Liver (tissue), 9 donors: Measurements from ENCODE around the gene FGF11. TPM values are rescaled to one million over a fixed set of nuclear protein-coding genes. Genes with fewer than 3 reads are reported as not detected.

Experiments
- DNase-seq: peaks from one replicate; pipeline ENCODE4 v3.0.0-alpha.2; 2017; ENCODE audit warnings: low spot score
- H3K27ac ChIP-seq, 2 donors: one replicate each; pipeline ENCODE4 v1.7.0; 2013; ENCODE audit warnings: inconsistent platforms in 2 of 2, low read length in 2 of 2, control low read depth in 1 of 2, low read depth in 1 of 2, mild to moderate bottlenecking in 1 of 2
- H3K27me3 ChIP-seq, 4 donors: one replicate each; pipeline versions ENCODE4 v1.6.1 to v1.7.0; 2013; ENCODE audit warnings: low read length in 3 of 4, inconsistent platforms in 1 of 4, mild to moderate bottlenecking in 1 of 4, moderate library complexity in 1 of 4; ENCODE audit not compliant: control insufficient read depth in 4 of 4, insufficient read depth in 4 of 4
- H3K36me3 ChIP-seq, 4 donors: one replicate each; pipeline versions ENCODE4 v1.6.1 to v1.7.0; 2013; ENCODE audit warnings: low read length in 3 of 4, mild to moderate bottlenecking in 3 of 4, low read depth in 1 of 4, moderate library complexity in 1 of 4; ENCODE audit not compliant: control insufficient read depth in 4 of 4, insufficient read depth in 3 of 4
- H3K4me1 ChIP-seq, 4 donors: one replicate each; pipeline versions ENCODE4 v1.6.1 to v1.7.0; 2013; ENCODE audit warnings: low read length in 3 of 4, mild to moderate bottlenecking in 3 of 4, moderate library complexity in 1 of 4; ENCODE audit not compliant: control insufficient read depth in 4 of 4, insufficient read depth in 4 of 4
- H3K4me3 ChIP-seq, 3 donors: one replicate each; pipeline versions ENCODE4 v1.6.1 to v1.7.0; 2013; ENCODE audit warnings: low read length in 3 of 3, control low read depth in 1 of 3, low read depth in 1 of 3, mild to moderate bottlenecking in 1 of 3
- H3K9ac ChIP-seq, 2 donors: one replicate each; pipeline ENCODE4 v1.7.0; 2013; ENCODE audit warnings: low read length in 2 of 2, mild to moderate bottlenecking in 2 of 2, moderate library complexity in 2 of 2, control low read depth in 1 of 2, low read depth in 1 of 2
- H3K9me3 ChIP-seq, 4 donors: one replicate each; pipeline versions ENCODE4 v1.6.1 to v1.7.0; 2013; ENCODE audit warnings: low read length in 3 of 4; ENCODE audit not compliant: control insufficient read depth in 4 of 4
- ATF3 ChIP-seq: IDR thresholded peaks from 2 replicates; pipeline ENCODE4 v1.6.1; 2016; ENCODE audit warnings: antibody characterized with exemption
- CTCF ChIP-seq: fragments of 150-350 bp; IDR thresholded peaks from 2 replicates; pipeline ENCODE4 v1.5.1; 2017; ENCODE audit warnings: improper control_type of control experiment, low read depth, low read length; ENCODE audit not compliant: missing input control
- EGR1 ChIP-seq, 2 donors: IDR thresholded peaks; 2 replicates each; pipeline ENCODE4 v1.6.1; 2016 to 2018; ENCODE audit warnings: antibody characterized with exemption in 2 of 2, low read depth in 2 of 2
- FOXA1 ChIP-seq: IDR thresholded peaks from 2 replicates; pipeline ENCODE4 v1.6.1; 2016; ENCODE audit warnings: antibody characterized with exemption
- FOXA2 ChIP-seq: IDR thresholded peaks from 2 replicates; pipeline ENCODE4 v1.6.1; 2016; ENCODE audit warnings: antibody characterized with exemption
- SP1 ChIP-seq: IDR thresholded peaks from 2 replicates; pipeline ENCODE4 v1.6.1; 2018; ENCODE audit warnings: antibody characterized with exemption, mild to moderate bottlenecking
- YY1 ChIP-seq: IDR thresholded peaks from 2 replicates; pipeline ENCODE4 v1.6.1; 2016; ENCODE audit warnings: antibody characterized with exemption, mild to moderate bottlenecking
- ZBTB33 ChIP-seq: IDR thresholded peaks from 2 replicates; pipeline ENCODE4 v1.6.1; 2016; ENCODE audit warnings: antibody characterized with exemption
- WGBS: extraction: QIAGEN DNeasy Blood & Tissue Kit; methylation state at CpG from one replicate; pipeline ENCODE4 v1.1.7; 2013; 5-methylcytosine and 5-hydroxymethylcytosine counted together
- polyA plus RNA-seq, 2 donors: library from polyadenylated mRNA; stranded (reverse) in 1 of 2; unstranded in 1 of 2; fragments of 200-250 nt in 1 of 2; fragments of >200 nt in 1 of 2; fragmentation: Nextera tagmentation in 1 of 2; extraction: Ambion mirVana in 1 of 2; gene quantifications; one replicate each; pipeline versions ENCODE4 v1.2.1 to v1.2.3, GENCODE V29; 2013 to 2015
- total RNA-seq, 2 donors: library from RNA; depleted of rRNA; stranded (reverse); fragments of >200 nt; gene quantifications; one replicate each; pipeline ENCODE4 v1.2.3, GENCODE V29; 2014
- donor health status: healthy.
- donor health status: healthy.
- donor health status: healthy.
- donor health status: healthy.
- donor health status: healthy.

Gene FGF11
- total and polyA plus RNA-seq, 4 donors: 0.17 to 0.25 (median 0.20) TPM

- DNase-seq: no peak
- Histone ChIP-seq H3K9me3 (no peaks in the 10 kb centered on the region), H3K27ac (no peak overlapping the region), H3K4me3 (no peak overlapping the region), H3K36me3 (peaks cover 7 to 34% (median 26%) of the 10 kb centered on the region in 4 donors), H3K27me3 (no peaks in the 10 kb centered on the region), H3K4me1 (peaks cover 0 to 17% (median 6%) of the 10 kb centered on the region in 4 donors), H3K9ac (no peak overlapping the region)
- 87% methylated on average over 3 of the region's 3 CpGs for WGBS
- no peak for TF ChIP-seq ZBTB33
- no peak for TF ChIP-seq CTCF
- TF ChIP-seq ATF3: no peak
- no peak for TF ChIP-seq SP1
- no peak for TF ChIP-seq YY1
- no peak for TF ChIP-seq FOXA1
- TF ChIP-seq EGR1 (IDR thresholded peaks at IDR 0.05; ENCODE audit: low read depth in 2 of 2): no peak
- TF ChIP-seq FOXA2: no peak
Observed at GRCh38 chr17:7493941-7494340, 54.6 kb downstream of the FGF11 start.

Other genes starting within 250 kb of the FGF11 start
Only the 30 nearest of the 40 such genes appear.
- 10 to 100 TPM; 15.2 to 21.9 TPM for gene CTDNEP1, start 187.8 kb upstream of the FGF11 start, total RNA-seq
- 10 to 100 TPM; 11.0 to 28.6 TPM for gene CTDNEP1, start 187.8 kb upstream of the FGF11 start, polyA plus RNA-seq
- 10 to 100 TPM; 19.3 to 24.1 TPM for gene ELP5, start 187.3 kb upstream of the FGF11 start, total RNA-seq
- 10 to 100 TPM; 29.1 to 38.4 TPM for gene ELP5, start 187.3 kb upstream of the FGF11 start, polyA plus RNA-seq
- gene CLDN7, start 177.0 kb upstream of the FGF11 start, total RNA-seq: 10 to 100 TPM in 1 of 2 donors, 1 to 10 TPM in 1; 3.0 to 20.2 TPM
- gene CLDN7, start 177.0 kb upstream of the FGF11 start, polyA plus RNA-seq: 10 to 100 TPM; 19.1 to 35.0 TPM
- gene SLC2A4, start 157.8 kb upstream of the FGF11 start, total RNA-seq: 10 to 100 TPM in 1 of 2 donors, 1 to 10 TPM in 1; 1.2 to 10.6 TPM
- 1 to 10 TPM in 1 of 2 donors, under 1 TPM in 1; 0.42 to 1.9 TPM for gene SLC2A4, start 157.8 kb upstream of the FGF11 start, polyA plus RNA-seq
- gene YBX2, start 144.9 kb upstream of the FGF11 start, total RNA-seq: under 1 TPM; 0.61 to 0.75 TPM
- gene YBX2, start 144.9 kb upstream of the FGF11 start, polyA plus RNA-seq: under 1 TPM; 0.33 to 0.53 TPM
- gene EIF5A, start 131.9 kb upstream of the FGF11 start, total RNA-seq: 100 to 1,000 TPM; 179 to 206 TPM
- 100 to 1,000 TPM; 399 to 506 TPM for gene EIF5A, start 131.9 kb upstream of the FGF11 start, polyA plus RNA-seq
- 10 to 100 TPM; 20.8 TPM for gene GPS2, start 124.2 kb upstream of the FGF11 start, total RNA-seq
- gene GPS2, start 124.2 kb upstream of the FGF11 start, polyA plus RNA-seq: 10 to 100 TPM; 24.7 to 43.1 TPM
- gene NEURL4, start 110.2 kb upstream of the FGF11 start, total RNA-seq: 10 to 100 TPM in 1 of 2 donors, 1 to 10 TPM in 1; 8.1 to 14.2 TPM
- 1 to 10 TPM in 1 of 2 donors, under 1 TPM in 1; 0.76 to 6.6 TPM for gene NEURL4, start 110.2 kb upstream of the FGF11 start, polyA plus RNA-seq
- gene ACAP1, start 103.0 kb upstream of the FGF11 start, total RNA-seq: 1 to 10 TPM; 4.9 to 7.4 TPM
- gene ACAP1, start 103.0 kb upstream of the FGF11 start, polyA plus RNA-seq: 1 to 10 TPM; 1.1 to 4.5 TPM
- 1 to 10 TPM in 1 of 2 donors, under 1 TPM in 1; 0.89 to 2.0 TPM for gene KCTD11, start 87.3 kb upstream of the FGF11 start, total RNA-seq
- 1 to 10 TPM in 1 of 2 donors, under 1 TPM in 1; 0.39 to 3.5 TPM for gene KCTD11, start 87.3 kb upstream of the FGF11 start, polyA plus RNA-seq
- not detected for gene TMEM95, start 84.4 kb upstream of the FGF11 start, total RNA-seq
- gene TMEM95, start 84.4 kb upstream of the FGF11 start, polyA plus RNA-seq: not detected
- gene TNK1, start 58.4 kb upstream of the FGF11 start, total RNA-seq: 1 to 10 TPM in 1 of 2 donors, under 1 TPM in 1; 0.05 to 3.2 TPM
- gene TNK1, start 58.4 kb upstream of the FGF11 start, polyA plus RNA-seq: 1 to 10 TPM; 1.9 to 3.5 TPM
- 1 to 10 TPM; 2.8 to 4.2 TPM for gene PLSCR3, start 45.0 kb upstream of the FGF11 start, total RNA-seq
- 10 to 100 TPM in 1 of 2 donors, 1 to 10 TPM in 1; 4.0 to 10.9 TPM for gene PLSCR3, start 45.0 kb upstream of the FGF11 start, polyA plus RNA-seq
- 100 to 1,000 TPM in 1 of 2 donors, 10 to 100 TPM in 1; 30.0 to 130 TPM for gene TMEM256, start 35.4 kb upstream of the FGF11 start, total RNA-seq
- 10 to 100 TPM; 95.6 to 99.8 TPM for gene TMEM256, start 35.4 kb upstream of the FGF11 start, polyA plus RNA-seq
- gene NLGN2, start 31.7 kb upstream of the FGF11 start, total RNA-seq: 1 to 10 TPM in 1 of 2 donors, under 1 TPM in 1; 0.47 to 1.3 TPM
- 1 to 10 TPM in 1 of 2 donors, under 1 TPM in 1; 0.24 to 2.4 TPM for gene NLGN2, start 31.7 kb upstream of the FGF11 start, polyA plus RNA-seq
- gene SPEM1, start 19.2 kb upstream of the FGF11 start, total RNA-seq: not detected
- gene SPEM1, start 19.2 kb upstream of the FGF11 start, polyA plus RNA-seq: not detected
- not detected for gene SPEM2, start 13.9 kb upstream of the FGF11 start, total RNA-seq
- not detected for gene SPEM2, start 13.9 kb upstream of the FGF11 start, polyA plus RNA-seq
- gene SPEM3, start 10.7 kb upstream of the FGF11 start, total RNA-seq: not detected
- not detected for gene SPEM3, start 10.7 kb upstream of the FGF11 start, polyA plus RNA-seq
- gene TMEM102, start 4.1 kb upstream of the FGF11 start, total RNA-seq: 1 to 10 TPM; 1.6 to 2.9 TPM
- 1 to 10 TPM; 1.6 to 3.3 TPM for gene TMEM102, start 4.1 kb upstream of the FGF11 start, polyA plus RNA-seq
- 1 to 10 TPM; 4.2 to 7.4 TPM for gene CHRNB1, start 5.5 kb downstream of the FGF11 start, total RNA-seq
- 10 to 100 TPM in 1 of 2 donors, 1 to 10 TPM in 1; 7.0 to 11.5 TPM for gene CHRNB1, start 5.5 kb downstream of the FGF11 start, polyA plus RNA-seq
- gene ZBTB4, start 40.1 kb downstream of the FGF11 start, total RNA-seq: 1 to 10 TPM; 4.6 to 6.0 TPM
- gene ZBTB4, start 40.1 kb downstream of the FGF11 start, polyA plus RNA-seq: 1 to 10 TPM; 1.5 to 5.7 TPM
- gene SLC35G6, start 41.9 kb downstream of the FGF11 start, total RNA-seq: not detected
- gene SLC35G6, start 41.9 kb downstream of the FGF11 start, polyA plus RNA-seq: not detected
- 10 to 100 TPM; 53.5 to 54.4 TPM for gene POLR2A, start 44.9 kb downstream of the FGF11 start, total RNA-seq
- 10 to 100 TPM; 13.3 to 16.2 TPM for gene POLR2A, start 44.9 kb downstream of the FGF11 start, polyA plus RNA-seq
- 1 to 10 TPM; 4.2 to 5.7 TPM for gene TNFSF12, start 109.5 kb downstream of the FGF11 start, total RNA-seq
- gene TNFSF12, start 109.5 kb downstream of the FGF11 start, polyA plus RNA-seq: 10 to 100 TPM in 1 of 2 donors, 1 to 10 TPM in 1; 5.2 to 13.1 TPM
- gene TNFSF13, start 119.2 kb downstream of the FGF11 start, total RNA-seq: 1 to 10 TPM; 1.4 to 4.6 TPM
- gene TNFSF13, start 119.2 kb downstream of the FGF11 start, polyA plus RNA-seq: 1 to 10 TPM; 4.4 to 9.3 TPM
- gene SENP3, start 122.4 kb downstream of the FGF11 start, total RNA-seq: 10 to 100 TPM; 21.3 to 29.2 TPM
- gene SENP3, start 122.4 kb downstream of the FGF11 start, polyA plus RNA-seq: 10 to 100 TPM in 1 of 2 donors, 1 to 10 TPM in 1; 4.9 to 18.2 TPM
- gene CD68, start 140.1 kb downstream of the FGF11 start, total RNA-seq: 10 to 100 TPM; 15.8 to 50.4 TPM
- gene CD68, start 140.1 kb downstream of the FGF11 start, polyA plus RNA-seq: 10 to 100 TPM; 14.2 to 88.6 TPM
- gene MPDU1, start 144.3 kb downstream of the FGF11 start, total RNA-seq: 100 to 1,000 TPM in 1 of 2 donors, 10 to 100 TPM in 1; 71.6 to 111 TPM
- 100 to 1,000 TPM in 1 of 2 donors, 10 to 100 TPM in 1; 55.3 to 136 TPM for gene MPDU1, start 144.3 kb downstream of the FGF11 start, polyA plus RNA-seq
- gene SOX15, start 150.6 kb downstream of the FGF11 start, total RNA-seq: under 1 TPM in 1 of 2 donors, not detected in 1; 0.17 TPM
- gene SOX15, start 150.6 kb downstream of the FGF11 start, polyA plus RNA-seq: under 1 TPM; 0.06 to 0.33 TPM
- gene FXR2, start 175.4 kb downstream of the FGF11 start, total RNA-seq: 10 to 100 TPM; 12.4 to 18.3 TPM
- 10 to 100 TPM in 1 of 2 donors, 1 to 10 TPM in 1; 6.8 to 17.2 TPM for gene FXR2, start 175.4 kb downstream of the FGF11 start, polyA plus RNA-seq